GM23338 (cell line): Measurements from ENCODE around the gene SYNPO2.

Experiments used
- EZH2 ChIP-seq: fragments of 200-600 bp; sonication (generic); IDR thresholded peaks from one replicate; pipeline ENCODE4 v1.8.0; 2017; ENCODE audit warnings: antibody characterized with exemption, mild to moderate bottlenecking, low read depth; ENCODE audit not compliant: unreplicated experiment
- TF ChIP-seq, protein P1 (sequence below): IDR thresholded peaks from one replicate; pipeline ENCODE4 v1.6.1; 2018; ENCODE audit warnings: antibody characterized with exemption; ENCODE audit not compliant: unreplicated experiment

DNA sequence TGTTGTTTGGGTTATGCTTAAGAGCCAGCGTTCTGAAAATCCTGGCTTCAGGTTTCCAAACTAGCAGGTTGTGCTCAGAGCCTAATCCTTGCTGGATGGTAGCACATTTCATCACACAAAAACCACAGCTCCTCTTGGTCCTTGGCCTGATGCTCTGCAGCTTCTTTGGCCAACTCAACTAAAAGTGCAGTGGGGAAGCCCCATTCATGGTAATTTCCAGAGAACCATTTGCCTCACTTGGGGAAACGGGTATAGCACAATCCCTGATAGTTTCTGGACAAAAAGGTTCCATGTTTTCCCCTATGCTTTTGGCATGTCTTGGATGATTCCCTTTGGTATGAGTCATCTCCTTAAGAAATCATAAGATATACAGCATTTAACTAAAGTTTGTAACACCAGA, 78.7 kb downstream of the SYNPO2 start:
- TF ChIP-seq, protein P1, sequence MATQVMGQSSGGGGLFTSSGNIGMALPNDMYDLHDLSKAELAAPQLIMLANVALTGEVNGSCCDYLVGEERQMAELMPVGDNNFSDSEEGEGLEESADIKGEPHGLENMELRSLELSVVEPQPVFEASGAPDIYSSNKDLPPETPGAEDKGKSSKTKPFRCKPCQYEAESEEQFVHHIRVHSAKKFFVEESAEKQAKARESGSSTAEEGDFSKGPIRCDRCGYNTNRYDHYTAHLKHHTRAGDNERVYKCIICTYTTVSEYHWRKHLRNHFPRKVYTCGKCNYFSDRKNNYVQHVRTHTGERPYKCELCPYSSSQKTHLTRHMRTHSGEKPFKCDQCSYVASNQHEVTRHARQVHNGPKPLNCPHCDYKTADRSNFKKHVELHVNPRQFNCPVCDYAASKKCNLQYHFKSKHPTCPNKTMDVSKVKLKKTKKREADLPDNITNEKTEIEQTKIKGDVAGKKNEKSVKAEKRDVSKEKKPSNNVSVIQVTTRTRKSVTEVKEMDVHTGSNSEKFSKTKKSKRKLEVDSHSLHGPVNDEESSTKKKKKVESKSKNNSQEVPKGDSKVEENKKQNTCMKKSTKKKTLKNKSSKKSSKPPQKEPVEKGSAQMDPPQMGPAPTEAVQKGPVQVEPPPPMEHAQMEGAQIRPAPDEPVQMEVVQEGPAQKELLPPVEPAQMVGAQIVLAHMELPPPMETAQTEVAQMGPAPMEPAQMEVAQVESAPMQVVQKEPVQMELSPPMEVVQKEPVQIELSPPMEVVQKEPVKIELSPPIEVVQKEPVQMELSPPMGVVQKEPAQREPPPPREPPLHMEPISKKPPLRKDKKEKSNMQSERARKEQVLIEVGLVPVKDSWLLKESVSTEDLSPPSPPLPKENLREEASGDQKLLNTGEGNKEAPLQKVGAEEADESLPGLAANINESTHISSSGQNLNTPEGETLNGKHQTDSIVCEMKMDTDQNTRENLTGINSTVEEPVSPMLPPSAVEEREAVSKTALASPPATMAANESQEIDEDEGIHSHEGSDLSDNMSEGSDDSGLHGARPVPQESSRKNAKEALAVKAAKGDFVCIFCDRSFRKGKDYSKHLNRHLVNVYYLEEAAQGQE: no peak
- no peak for TF ChIP-seq EZH2
